K562 (cell line): Measurements from ENCODE around the gene PRR14. TPM values are rescaled to one million over a fixed set of nuclear protein-coding genes. Genes with fewer than 3 reads are reported as not detected.
A peak's percentile ranks its signal among the peaks of the same experiment; 100 is the strongest.

Source experiments
- BDP1 ChIP-seq: IDR thresholded peaks from 3 replicates; pipeline ENCODE4 v1.6.1; 2011; ENCODE audit not compliant: insufficient read length, insufficient read depth
- ETV5 ChIP-seq: sonication (generic); formaldehyde crosslinking; IDR thresholded peaks from 2 replicates; pipeline ENCODE4 v1.4.0; 2020; ENCODE audit warnings: low read depth, mild to moderate bottlenecking, missing genetic modification reagents
- GATA2 ChIP-seq: sonication (generic); formaldehyde crosslinking; IDR thresholded peaks from 2 replicates; pipeline ENCODE4 v1.4.0; 2020; ENCODE audit warnings: mild to moderate bottlenecking, missing genetic modification reagents
- GATAD2B ChIP-seq: fragments of 450-650 bp; IDR thresholded peaks from 2 replicates; pipeline ENCODE4 v1.6.1; 2017; ENCODE audit warnings: mild to moderate bottlenecking, borderline replicate concordance
- MXI1 ChIP-seq: IDR thresholded peaks from 2 replicates; pipeline ENCODE4 v1.6.1; 2011; ENCODE audit warnings: low read depth, mild to moderate bottlenecking, improper control_type of control experiment, low read length
- NCOA4 ChIP-seq: fragments of 450-650 bp; IDR thresholded peaks from 2 replicates; pipeline ENCODE4 v1.6.1; 2018; ENCODE audit warnings: mild to moderate bottlenecking; ENCODE audit not compliant: partially characterized antibody
- NFIC ChIP-seq: fragments of 450-650 bp; IDR thresholded peaks from 2 replicates; pipeline ENCODE4 v1.6.1; 2017; ENCODE audit warnings: mild to moderate bottlenecking, inconsistent platforms
- POLR2G ChIP-seq: fragments of 200-400 bp; formaldehyde crosslinking; IDR thresholded peaks from 2 replicates; pipeline ENCODE4 v1.6.1; 2017; ENCODE audit warnings: low read depth, mild to moderate bottlenecking, antibody characterized with exemption, low read length, moderate library complexity
- SRSF9 ChIP-seq: fragments of 200-400 bp; formaldehyde crosslinking; IDR thresholded peaks from 2 replicates; pipeline ENCODE4 v1.6.1; 2017; ENCODE audit warnings: low read depth, low read length, borderline replicate concordance
- XRCC4 ChIP-seq: IDR thresholded peaks from one replicate; pipeline ENCODE4 v1.6.1; 2011; ENCODE audit not compliant: insufficient read depth, insufficient read length; ENCODE audit errors: extremely low read depth
- ZEB2 ChIP-seq: fragments of 450-650 bp; IDR thresholded peaks from 2 replicates; pipeline ENCODE4 v1.6.1; 2016
- ZFPM2 ChIP-seq: fragments of 250-450 bp; sonication (Bioruptor Pico); IDR thresholded peaks from 2 replicates; pipeline ENCODE4 v1.5.1; 2022; ENCODE audit warnings: mild to moderate bottlenecking
- ZKSCAN8 ChIP-seq: fragments of 200-800 bp; sonication (Bioruptor generic); IDR thresholded peaks from 2 replicates; pipeline ENCODE4 v1.6.1; 2016; ENCODE audit warnings: missing genetic modification characterization, missing compliant biosample characterization
- ZNF140 ChIP-seq: fragments of 250-450 bp; sonication (Bioruptor Pico); IDR thresholded peaks from 2 replicates; pipeline ENCODE4 v1.8.0; 2021; ENCODE audit warnings: moderate library complexity, mild to moderate bottlenecking, inconsistent platforms
- ZNF75A ChIP-seq: fragments of 450-650 bp; formaldehyde crosslinking; IDR thresholded peaks from 2 replicates; pipeline ENCODE4 v1.4.0; 2020; ENCODE audit warnings: mild to moderate bottlenecking
- polyA plus RNA-seq, 8 experiments: library from polyadenylated mRNA; depleted of rRNA in 4 of 8; stranded (reverse) in 5 of 8; unstranded in 3 of 8; fragments of >200 nt; fragmentation: Nextera tagmentation in 2 of 8; fragmentation: Illumina TruSeq in 1 of 8; extraction: Ambion mirVana in 2 of 8; extraction: Trizol in 1 of 8; gene quantifications; 2 replicates each; pipeline versions ENCODE4 v1.2.1 to v1.2.3, GENCODE V29; 2011 to 2014; ENCODE audit warnings: inconsistent platforms in 1 of 8, missing spikeins in 1 of 8
- total RNA-seq, 7 experiments: library from RNA; depleted of rRNA in 6 of 7; stranded (reverse); fragments of >200 nt in 6 of 7; fragmentation: Illumina TruSeq in 2 of 7; extraction: Trizol in 2 of 7; gene quantifications; 2 replicates each; pipeline versions ENCODE4 v1.2.1 to v1.2.3, GENCODE V29; 2011 to 2021; ENCODE audit warnings: low replicate concordance in 1 of 7
- TF ChIP-seq, protein P1 (sequence below): sonication (generic); formaldehyde crosslinking; IDR thresholded peaks from 2 replicates; pipeline ENCODE4 v1.8.0; 2023; ENCODE audit warnings: mild to moderate bottlenecking, missing genetic modification reagents
- TF ChIP-seq, protein P2 (sequence below): fragments of 250-450 bp; sonication (Bioruptor Pico); IDR thresholded peaks from 2 replicates; pipeline ENCODE4 v1.6.1; 2021; ENCODE audit warnings: mild to moderate bottlenecking
- TF ChIP-seq, protein P3 (sequence below): fragments of 200-800 bp; sonication (Bioruptor generic); IDR thresholded peaks from 2 replicates; pipeline ENCODE4 v1.6.1; 2017; ENCODE audit warnings: missing genetic modification characterization, missing compliant biosample characterization
- TF ChIP-seq, protein P4 (sequence below): sonication (generic); formaldehyde crosslinking; IDR thresholded peaks from 2 replicates; pipeline ENCODE4 v1.8.0; 2023; ENCODE audit warnings: mild to moderate bottlenecking, missing genetic modification reagents
- TF ChIP-seq, protein P5 (sequence below), 2 experiments: fragments of 450-650 bp; IDR thresholded peaks; 2 replicates each; pipeline ENCODE4 v1.6.1; 2016
- TF ChIP-seq, protein P6 (sequence below): fragments of 250-450 bp; sonication (Bioruptor Pico); IDR thresholded peaks from 2 replicates; pipeline ENCODE4 v1.8.0; 2021; ENCODE audit warnings: moderate library complexity, mild to moderate bottlenecking, inconsistent platforms

Gene PRR14
- total and polyA plus RNA-seq, 9 of the 15 experiments (the other 6 are each of a cell fraction or from before 2014, with no cell fraction given) = 2.2 to 63.1 (median 11.5) TPM

DNA sequence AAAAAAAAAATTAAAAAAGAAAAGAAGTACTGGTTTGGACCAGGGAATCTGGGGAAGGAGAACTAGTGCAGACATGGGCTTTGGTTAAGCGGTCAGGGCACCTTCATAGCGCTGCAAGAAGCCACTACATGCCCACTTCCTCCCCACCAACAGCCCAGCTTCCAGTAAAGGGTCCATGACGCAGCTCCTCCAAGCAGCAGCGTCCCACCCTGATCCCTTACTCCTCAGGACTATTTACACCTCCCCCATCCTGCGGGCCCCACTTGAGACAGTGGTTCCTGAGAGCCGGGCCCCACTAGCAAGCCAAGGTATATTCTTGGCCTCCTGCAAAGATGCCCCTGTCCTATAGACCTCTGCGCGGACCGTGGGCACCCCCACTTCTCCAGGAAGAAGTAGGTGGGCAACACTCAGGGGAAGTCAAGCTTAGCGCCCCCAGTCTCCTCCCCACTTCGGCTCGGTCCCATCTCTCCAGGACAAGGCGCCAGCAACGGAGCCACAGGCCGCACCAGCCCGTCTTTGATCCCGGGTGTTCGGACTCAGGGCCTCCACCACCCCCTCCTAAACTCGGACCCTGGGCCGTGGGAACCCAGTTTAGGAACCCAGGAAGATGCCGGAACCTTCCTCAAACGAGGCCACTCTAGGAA is 913 bp upstream of the PRR14 start (continued):
- TF ChIP-seq, protein P1, sequence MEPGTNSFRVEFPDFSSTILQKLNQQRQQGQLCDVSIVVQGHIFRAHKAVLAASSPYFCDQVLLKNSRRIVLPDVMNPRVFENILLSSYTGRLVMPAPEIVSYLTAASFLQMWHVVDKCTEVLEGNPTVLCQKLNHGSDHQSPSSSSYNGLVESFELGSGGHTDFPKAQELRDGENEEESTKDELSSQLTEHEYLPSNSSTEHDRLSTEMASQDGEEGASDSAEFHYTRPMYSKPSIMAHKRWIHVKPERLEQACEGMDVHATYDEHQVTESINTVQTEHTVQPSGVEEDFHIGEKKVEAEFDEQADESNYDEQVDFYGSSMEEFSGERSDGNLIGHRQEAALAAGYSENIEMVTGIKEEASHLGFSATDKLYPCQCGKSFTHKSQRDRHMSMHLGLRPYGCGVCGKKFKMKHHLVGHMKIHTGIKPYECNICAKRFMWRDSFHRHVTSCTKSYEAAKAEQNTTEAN = no peak
- TF ChIP-seq POLR2G = no peak
- TF ChIP-seq GATAD2B = no peak
- no peak for TF ChIP-seq ETV5 (CRISPR knock-in tag)
- no peak for TF ChIP-seq SRSF9
- TF ChIP-seq NFIC = no peak; the same call in none of the 2 replicates
- no peak for TF ChIP-seq MXI1
- no peak for TF ChIP-seq ZFPM2 (CRISPR knock-in tag)
- TF ChIP-seq ZNF140 (CRISPR knock-in tag) = no peak
- TF ChIP-seq, protein P2, sequence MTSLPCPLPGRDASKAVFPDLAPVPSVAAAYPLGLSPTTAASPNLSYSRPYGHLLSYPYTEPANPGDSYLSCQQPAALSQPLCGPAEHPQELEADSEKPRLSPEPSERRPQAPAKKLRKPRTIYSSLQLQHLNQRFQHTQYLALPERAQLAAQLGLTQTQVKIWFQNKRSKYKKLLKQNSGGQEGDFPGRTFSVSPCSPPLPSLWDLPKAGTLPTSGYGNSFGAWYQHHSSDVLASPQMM (CRISPR knock-in tag) = no peak
- TF ChIP-seq, protein P3, sequence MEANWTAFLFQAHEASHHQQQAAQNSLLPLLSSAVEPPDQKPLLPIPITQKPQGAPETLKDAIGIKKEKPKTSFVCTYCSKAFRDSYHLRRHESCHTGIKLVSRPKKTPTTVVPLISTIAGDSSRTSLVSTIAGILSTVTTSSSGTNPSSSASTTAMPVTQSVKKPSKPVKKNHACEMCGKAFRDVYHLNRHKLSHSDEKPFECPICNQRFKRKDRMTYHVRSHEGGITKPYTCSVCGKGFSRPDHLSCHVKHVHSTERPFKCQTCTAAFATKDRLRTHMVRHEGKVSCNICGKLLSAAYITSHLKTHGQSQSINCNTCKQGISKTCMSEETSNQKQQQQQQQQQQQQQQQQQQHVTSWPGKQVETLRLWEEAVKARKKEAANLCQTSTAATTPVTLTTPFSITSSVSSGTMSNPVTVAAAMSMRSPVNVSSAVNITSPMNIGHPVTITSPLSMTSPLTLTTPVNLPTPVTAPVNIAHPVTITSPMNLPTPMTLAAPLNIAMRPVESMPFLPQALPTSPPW (CRISPR knock-in tag) = no peak
- TF ChIP-seq NCOA4 = no peak
- no peak for TF ChIP-seq XRCC4
- no peak for TF ChIP-seq GATA2 (CRISPR knock-in tag)
- no peak for TF ChIP-seq BDP1
- TF ChIP-seq, protein P4, sequence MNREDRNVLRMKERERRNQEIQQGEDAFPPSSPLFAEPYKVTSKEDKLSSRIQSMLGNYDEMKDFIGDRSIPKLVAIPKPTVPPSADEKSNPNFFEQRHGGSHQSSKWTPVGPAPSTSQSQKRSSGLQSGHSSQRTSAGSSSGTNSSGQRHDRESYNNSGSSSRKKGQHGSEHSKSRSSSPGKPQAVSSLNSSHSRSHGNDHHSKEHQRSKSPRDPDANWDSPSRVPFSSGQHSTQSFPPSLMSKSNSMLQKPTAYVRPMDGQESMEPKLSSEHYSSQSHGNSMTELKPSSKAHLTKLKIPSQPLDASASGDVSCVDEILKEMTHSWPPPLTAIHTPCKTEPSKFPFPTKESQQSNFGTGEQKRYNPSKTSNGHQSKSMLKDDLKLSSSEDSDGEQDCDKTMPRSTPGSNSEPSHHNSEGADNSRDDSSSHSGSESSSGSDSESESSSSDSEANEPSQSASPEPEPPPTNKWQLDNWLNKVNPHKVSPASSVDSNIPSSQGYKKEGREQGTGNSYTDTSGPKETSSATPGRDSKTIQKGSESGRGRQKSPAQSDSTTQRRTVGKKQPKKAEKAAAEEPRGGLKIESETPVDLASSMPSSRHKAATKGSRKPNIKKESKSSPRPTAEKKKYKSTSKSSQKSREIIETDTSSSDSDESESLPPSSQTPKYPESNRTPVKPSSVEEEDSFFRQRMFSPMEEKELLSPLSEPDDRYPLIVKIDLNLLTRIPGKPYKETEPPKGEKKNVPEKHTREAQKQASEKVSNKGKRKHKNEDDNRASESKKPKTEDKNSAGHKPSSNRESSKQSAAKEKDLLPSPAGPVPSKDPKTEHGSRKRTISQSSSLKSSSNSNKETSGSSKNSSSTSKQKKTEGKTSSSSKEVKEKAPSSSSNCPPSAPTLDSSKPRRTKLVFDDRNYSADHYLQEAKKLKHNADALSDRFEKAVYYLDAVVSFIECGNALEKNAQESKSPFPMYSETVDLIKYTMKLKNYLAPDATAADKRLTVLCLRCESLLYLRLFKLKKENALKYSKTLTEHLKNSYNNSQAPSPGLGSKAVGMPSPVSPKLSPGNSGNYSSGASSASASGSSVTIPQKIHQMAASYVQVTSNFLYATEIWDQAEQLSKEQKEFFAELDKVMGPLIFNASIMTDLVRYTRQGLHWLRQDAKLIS = no peak
- TF ChIP-seq ZNF75A (CRISPR knock-in tag) = no peak
- TF ChIP-seq, protein P5, sequence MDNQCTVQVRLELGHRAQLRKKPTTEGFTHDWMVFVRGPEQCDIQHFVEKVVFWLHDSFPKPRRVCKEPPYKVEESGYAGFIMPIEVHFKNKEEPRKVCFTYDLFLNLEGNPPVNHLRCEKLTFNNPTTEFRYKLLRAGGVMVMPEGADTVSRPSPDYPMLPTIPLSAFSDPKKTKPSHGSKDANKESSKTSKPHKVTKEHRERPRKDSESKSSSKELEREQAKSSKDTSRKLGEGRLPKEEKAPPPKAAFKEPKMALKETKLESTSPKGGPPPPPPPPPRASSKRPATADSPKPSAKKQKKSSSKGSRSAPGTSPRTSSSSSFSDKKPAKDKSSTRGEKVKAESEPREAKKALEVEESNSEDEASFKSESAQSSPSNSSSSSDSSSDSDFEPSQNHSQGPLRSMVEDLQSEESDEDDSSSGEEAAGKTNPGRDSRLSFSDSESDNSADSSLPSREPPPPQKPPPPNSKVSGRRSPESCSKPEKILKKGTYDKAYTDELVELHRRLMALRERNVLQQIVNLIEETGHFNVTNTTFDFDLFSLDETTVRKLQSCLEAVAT (IDR thresholded peaks at IDR 0.05) = peak in 1 of 2 experiments; percentile 99; a peak in 2 of 4 replicates
- no peak for TF ChIP-seq ZKSCAN8 (CRISPR knock-in tag)
- TF ChIP-seq, protein P6, sequence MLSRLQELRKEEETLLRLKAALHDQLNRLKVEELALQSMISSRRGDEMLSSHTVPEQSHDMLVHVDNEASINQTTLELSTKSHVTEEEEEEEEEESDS (CRISPR knock-in tag) = no peak
- TF ChIP-seq ZEB2 = no peak
